HG03521 (cell line): Measurements from ENCODE around the gene METTL6.
"Not testable (repeated sequence)": the region's sequence is repeated elsewhere in the genome, so short reads cannot be mapped to it uniquely, and the experiment has no call there.

ENCODE experiments used
- ATAC-seq: cut with Tn5 transposase; IDR thresholded peaks from one replicate; pipeline ENCODE4 v1.9.1; 2021; ENCODE audit warnings: mild to moderate bottlenecking, moderate library complexity; ENCODE audit not compliant: unreplicated experiment

METTL6 gene, protein sequence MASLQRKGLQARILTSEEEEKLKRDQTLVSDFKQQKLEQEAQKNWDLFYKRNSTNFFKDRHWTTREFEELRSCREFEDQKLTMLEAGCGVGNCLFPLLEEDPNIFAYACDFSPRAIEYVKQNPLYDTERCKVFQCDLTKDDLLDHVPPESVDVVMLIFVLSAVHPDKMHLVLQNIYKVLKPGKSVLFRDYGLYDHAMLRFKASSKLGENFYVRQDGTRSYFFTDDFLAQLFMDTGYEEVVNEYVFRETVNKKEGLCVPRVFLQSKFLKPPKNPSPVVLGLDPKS

DNA sequence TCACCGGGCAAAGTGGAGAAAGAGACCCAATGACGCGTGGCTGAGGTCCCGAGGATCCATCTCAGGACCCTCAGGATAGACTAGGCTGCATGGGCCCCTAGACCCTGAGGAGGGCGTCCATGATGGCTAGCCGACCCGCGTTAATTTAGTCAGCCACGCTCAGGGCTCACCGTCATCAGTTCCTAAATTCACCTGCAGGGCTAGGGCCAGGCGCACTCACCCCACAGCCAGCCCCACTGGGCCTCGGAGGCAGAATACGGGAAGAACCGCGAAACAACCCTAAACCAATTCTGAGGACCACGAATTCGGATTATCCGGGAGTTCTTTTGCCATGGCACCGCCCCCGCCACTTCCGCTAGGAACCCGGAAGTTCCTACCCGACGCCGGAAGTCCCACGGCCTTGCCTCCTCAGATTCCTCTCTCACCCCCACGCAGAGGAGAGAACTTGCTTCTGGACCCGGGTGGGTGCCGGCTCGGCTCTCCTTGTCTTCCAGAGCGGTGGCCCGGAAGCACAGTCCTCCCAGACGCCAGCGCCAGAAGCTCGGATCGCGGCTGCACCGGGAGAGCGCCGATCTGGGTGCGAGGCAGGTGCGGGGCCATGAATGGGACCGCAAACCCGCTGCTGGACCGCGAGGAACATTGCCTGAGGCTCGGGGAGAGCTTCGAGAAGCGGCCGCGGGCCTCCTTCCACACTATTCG, at the start of gene METTL6, which contains the start of gene EAF1:
TSS of gene METTL6 (minus strand) at position 363 of the 699 bp plus-strand sequence. CDS start 1,033 bp downstream, outside the sequence.
TSS of gene EAF1 (plus strand) at position 417 of the 699 bp plus-strand sequence. CDS start at position 599, 182 bp downstream.
- ATAC-seq = peak; percentile 83

DNA sequence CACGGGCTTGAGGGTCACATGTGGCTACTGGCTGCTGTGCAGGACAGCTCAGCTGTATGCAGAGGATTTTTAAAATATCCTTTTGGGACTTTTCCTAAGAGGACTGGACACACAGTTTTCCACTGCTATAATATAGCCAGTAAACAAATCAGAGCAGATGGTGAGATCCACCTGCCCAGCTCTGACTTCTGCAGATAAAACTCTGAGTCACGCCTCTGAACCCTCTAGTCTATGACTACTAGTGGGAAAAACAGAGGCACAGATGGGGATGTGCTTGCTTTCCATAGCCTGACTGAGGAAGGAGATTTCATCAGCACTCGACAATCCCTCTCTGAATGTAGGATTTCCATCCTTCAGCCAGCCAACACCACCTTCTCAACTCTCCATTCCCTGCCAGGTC, 49.0 kb upstream of the METTL6 start:
- no peak for ATAC-seq

DNA sequence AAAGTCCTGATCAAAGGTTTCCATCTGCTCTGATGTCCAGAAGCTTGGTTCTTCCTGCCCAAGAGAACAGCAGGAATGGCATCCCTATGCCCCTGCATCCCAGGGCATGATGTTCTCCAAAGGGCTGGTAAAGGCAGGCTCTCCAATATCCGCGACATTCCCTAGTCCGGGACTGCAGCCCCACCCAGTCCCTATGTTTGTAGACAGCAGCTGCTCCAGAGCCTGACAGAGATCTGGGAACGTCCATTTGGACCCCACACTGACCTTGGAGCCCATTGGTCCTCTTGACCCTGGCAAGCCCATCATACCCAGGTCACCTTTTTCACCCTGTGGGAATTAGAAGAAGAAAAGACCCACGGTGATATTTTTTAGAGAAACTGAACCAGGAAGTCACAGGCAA, 47.8 kb upstream of the METTL6 start:
- ATAC-seq = no peak

DNA sequence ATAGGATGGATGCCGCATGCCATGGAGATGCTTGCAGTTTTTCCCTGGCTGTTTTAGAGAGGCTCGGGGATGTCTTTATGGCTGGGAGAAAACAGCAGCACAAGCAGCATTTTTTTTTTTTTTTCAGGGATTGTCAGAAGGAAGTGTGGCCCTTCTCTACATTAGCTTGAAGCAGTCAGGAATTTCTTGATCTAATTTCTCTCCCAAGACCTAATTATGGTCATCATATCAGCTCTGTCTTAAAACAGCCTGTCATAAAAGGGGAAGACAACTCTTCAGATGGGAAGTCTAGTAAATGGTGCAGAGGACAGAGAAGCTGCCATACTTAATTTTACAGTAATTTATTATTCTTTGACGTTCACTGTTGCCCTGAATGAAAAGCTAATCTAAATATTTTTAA, 44.5 kb upstream of the METTL6 start:
- no peak for ATAC-seq

DNA sequence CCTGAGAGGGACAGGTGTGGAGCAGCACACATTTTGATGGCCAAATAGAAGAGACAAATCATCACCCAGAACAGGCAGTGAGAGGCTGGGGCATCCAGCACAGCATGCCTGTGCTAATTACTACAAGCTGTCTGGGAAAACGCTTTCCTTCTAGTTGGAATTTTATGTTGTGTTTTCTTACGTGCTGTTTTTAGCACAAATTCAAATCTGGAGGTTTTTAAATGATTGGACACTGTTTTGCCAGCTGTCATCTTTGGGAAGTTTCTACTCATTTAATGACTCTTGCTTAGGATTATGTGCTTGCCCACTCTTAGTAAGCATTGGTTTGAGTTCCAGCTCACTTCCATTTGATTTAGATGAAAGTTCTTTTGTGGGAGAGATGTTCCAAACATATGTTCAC, 43.5 kb upstream of the METTL6 start:
- ATAC-seq = no peak

DNA sequence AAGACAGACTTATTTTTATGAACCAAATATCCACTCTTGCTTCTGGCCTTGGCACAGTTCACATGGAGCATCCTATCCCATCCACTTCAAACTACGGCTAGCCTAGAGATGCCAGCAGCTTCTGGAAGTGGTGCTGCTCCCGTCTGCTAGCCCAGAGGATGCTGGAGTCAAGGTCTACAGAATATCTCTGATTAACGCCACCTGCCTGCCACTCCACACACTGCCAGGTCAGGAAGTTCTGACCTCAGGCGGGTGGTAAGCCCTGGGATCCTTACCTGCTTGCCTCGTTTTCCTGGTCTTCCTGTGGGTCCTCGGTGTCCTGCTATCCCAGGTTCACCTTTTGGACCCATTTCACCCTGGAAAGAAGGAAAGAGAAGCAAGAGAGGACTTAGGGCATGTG, 42.9 kb upstream of the METTL6 start:
- ATAC-seq = no peak

DNA sequence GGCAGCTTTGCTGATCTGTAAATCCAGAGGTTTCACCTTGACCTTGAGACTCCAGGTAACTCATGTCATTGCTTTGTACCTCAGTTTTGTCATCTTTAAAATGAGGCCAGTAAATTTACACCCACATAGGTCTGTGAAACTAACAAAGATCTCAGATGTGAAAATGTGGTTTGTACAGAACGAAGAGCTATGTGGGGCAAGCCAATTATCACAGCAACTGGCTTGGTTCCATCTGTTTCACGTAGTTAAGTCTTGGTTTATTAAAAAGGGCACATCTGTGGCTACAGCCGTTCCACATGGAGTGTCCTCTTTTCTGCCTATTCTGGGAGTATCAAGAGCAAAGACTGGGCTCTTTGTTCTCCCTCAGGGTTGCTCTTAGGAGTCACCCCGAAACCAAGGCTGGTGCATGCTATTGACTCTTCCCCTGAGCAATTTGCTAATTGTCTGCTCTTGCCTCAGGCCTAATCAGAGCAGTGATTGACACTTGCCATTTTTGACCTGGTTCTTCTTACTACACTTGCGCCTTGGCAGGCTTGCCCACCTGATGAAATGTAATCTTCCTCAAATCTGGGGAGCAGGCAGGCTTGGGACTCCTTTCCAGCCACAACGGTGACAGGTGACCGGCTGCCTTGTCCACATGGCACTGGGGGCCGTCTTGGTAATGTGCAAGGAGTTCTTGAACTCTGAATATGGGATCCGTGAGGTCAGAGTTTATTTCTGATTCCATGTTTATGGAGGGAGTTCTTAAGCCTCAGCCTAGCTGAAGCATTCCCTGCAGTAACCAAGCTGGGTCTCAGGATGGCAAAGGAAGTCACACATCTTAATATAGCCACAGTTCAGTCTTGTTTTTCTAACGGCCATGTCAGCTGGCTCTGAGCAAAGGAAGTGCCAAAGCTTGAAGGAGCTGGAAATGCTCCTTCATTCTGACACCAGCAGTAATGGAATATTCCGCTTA, 40.2 kb upstream of the METTL6 start:
- no peak for ATAC-seq

DNA sequence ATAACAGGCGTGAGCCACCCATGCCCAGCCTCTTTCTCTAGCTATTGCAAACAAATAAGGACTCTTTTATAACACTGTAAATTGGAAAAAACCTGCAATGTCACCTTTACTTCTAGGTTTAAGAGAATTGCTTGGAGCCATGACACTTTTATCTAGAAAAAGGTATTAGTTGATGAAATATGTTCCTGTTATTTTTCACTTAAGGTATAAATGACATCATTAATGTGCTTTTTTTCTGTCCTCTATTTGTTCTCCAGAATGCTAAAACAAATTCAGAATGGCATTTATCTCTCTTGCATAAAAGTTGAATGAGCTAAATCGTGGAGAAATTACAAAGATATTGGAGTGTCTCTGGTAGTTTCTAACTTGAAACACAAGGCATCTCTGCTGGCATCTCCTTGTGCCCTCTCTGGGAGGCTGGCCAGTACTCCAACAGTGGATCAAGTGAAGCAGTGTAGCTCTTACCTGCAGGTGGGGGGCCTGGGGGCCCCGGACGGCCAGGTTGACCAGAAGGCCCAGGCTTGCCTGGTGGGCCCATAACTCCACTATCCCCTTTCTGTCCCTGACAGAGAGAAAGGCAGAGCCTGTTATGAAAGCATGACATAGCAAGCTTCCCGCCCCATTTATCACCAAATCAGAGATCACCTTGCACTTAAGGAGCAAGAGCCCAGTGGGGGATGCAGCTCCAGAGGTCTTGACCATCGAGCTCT, 38.7 kb upstream of the METTL6 start:
- no peak for ATAC-seq

DNA sequence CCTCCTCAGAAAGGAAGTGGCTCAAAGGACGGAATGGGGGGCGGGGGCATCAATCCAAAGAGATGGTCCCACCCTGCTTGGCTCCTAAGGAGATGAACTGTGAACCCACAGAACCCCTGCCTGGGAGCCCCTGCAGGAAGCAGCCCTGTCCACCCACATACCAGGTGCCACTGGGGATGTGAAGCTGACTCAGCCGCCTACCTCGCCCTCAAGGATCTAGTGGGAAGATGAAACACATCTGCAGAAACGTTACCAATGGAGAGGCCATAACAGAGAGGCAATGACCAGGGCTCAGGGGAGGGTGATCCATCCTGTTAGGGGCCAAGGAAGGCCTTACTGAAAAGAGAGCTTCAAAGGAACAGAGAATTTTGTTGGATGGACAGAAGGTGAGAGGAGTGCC, 35.1 kb upstream of the METTL6 start:
- ATAC-seq = no peak

DNA sequence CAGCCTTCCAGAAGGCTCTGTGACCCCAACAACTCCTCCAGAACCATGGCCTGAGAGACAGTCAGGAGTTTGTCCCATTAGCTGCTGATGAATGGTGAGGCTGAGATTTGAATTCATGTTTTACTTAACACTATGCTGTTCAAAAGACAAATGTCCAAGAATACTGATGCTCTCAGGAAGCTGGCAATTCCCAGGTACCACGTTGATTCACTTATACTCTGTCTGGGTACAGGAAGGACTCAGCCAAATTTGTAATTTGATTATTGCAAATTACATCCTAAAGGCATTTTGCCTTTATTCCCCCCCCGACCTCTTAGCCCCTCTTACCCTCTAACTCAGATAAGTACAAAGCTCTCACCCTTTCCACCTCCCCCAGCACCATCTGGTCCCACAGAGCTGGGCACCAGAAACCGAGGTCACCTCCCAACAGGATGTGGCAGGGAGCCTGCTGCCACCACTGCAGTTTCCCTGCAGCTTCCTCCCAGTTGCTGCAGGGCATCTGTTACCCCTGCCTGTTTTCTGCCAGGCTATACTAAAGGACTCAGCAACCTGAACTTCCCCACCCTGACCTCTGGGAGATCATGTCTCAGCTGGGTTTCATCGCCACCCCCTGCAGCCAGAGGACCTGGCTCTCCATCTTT, 33.7 kb upstream of the METTL6 start:
- no peak for ATAC-seq

DNA sequence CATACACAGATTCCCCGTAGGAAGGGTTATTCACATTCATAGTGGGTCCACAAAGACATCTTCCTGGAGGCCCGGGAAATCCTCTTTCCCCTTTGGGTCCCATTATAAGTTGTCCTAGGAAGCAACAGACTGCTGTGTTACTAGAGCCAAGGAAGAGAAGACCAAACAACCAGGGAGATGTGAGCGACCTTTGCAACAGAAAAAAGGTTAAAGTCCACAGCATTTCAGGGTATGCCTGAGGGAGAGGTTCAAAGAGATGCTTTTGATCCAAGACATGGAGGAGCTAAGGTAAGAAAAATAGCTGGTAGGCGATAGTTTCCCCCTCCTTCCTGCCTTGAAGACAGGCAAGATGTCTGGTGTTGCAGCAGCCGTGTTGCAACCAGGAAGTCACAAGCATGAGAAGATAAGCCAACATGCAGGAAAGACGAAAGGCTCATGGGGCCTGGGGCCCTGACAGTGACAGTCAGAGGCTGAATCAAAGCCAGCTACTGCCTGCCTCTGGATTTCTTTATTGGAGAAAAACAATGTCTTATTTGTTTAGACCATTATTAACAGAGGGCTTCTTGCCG, 31.0 kb upstream of the METTL6 start:
- ATAC-seq = no peak

DNA sequence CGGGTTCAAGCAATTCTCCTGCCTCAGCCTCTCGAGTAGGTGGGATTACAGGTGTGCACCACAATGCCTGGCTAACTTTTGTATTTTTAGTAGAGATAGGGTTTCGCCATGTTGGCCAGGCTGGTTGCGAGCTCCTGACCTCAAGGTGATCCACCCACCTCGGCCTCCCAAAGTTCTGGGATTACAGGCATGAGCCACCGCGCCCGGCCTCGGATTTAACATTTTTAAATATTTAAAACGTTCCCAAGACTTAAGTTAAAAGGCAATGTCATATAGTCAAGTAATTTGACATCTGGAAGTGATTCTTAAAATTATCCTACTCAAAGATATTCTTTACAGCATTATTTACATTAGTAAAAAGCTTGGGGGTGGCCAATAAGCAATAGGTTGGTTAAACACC, 29.6 kb upstream of the METTL6 start:
- not testable (repeated sequence) for ATAC-seq

DNA sequence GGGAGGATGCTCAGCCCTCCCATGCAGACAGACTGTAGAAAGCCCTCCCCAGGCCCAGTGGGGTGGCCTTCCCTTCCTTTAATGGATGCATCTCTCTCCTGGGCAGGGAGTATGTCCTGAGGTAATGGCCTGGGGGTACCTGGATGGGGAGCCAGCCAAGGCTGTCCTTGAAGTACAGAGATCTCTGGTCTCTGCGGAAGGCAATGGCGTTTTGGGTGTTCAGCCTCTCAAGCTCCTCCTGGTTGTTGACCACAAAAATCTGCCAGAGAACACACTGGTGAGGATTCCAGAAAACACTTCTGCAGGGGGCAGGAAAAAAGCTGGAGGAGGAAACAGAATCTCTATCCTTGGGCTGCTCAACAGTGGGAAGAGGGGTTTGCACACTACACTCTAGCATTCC, 29.0 kb upstream of the METTL6 start:
- no peak for ATAC-seq

DNA sequence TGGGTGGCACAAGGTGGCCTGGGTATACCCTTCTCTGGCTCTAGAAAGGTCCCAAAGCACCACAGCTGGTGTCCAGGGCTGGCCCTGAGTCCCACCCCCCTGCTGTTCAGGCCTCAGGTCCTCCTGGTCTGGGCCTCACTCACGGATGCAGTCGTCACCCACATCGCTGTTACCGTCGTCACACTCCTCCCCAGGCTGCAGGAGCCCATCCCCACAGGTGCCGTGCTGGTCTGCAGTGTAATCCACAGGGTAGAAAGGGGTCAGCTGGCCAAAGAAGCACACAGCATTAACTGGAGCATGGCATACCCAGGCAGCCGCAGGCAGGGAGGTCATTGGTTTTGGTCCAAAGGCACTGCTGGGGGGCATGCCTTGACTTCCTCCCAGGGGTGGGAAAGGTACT, 28.4 kb upstream of the METTL6 start:
- no peak for ATAC-seq

DNA sequence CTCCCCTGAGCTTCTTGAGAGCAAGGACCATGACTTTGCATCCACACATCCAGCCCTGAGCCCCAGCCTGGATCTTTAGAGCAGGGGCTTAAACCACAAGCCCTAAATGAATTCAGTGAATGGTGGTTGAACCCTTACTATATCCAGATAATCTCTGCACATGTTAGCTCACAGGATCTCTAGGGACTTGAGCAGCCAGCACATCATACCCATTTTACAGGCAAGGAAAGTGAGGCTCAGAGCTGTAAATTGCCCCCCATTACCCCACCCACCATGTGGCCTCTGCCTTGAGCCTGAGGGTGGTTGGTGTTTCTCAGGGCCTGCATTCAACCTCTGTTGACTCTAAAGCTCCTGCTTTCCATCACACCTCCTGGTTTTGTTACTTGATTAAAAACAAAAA, 27.6 kb upstream of the METTL6 start:
- ATAC-seq = no peak

DNA sequence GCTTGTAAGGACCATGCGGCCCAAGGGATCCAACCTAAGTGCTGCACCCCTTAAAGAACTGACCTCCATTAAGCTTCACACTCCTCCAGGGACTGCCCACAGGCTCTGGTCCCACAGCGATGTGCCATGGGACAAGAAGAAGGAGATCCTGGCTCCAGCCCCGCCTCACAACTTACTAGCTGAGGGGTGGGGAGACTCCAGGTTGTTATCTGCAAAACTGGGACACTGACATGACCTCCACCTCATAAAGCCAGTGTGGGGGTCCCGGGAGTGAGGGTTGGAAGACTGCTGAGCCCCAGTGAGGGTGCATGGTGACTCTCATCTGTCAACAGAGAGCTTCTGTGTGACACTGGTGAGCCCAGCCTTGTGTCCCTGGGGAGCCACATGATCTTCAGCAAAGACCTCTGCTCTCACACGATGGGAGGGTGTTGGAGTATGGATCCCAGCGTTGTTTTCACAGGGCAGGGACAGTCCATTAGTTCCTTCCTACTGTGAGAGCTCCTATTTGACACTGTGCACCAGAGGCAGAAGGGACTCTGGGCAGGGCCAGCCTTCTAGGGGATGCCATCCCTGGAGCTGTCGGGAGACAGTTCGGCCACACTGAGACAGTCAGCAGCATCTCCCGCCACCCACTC, 26.8 kb upstream of the METTL6 start:
- ATAC-seq = no peak

DNA sequence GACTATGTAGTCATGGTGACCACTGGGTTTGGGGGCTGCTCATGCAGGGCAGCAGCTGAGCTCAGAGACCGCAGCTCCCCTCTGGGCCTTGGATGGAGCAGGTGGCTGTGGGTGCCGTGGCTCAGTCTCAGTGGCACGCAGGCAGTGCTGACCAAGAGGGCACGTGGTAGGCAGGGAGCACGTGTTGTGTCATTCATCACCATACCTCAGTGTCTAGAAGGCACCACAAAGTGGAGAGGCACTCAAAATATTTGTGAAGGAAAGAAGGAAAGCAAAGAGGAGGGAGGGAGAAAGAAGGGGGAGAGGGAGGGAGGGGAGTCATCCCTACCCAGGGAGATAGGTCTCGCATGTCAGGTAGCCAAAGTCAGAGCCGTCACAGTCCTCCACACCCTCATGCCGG, 26.2 kb upstream of the METTL6 start:
- no peak for ATAC-seq

DNA sequence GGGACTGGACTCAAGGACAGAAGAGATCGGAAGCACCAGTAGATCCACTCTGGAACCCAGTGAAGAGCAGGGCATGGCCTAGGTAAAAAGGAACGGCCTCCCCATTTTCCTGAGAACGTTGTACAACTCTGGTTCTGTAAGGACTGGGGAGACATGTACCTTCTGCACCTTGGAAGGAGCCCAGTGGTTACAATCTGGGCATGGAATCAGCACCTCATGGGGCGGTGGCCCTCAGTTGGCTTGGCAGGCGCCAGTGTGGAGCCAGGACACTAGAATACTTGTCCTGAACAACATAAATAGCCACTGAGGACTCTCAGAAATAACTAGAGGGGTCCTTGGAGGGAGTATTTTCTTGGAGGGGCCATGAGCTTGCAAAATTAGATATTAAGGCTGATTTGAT, 25.6 kb upstream of the METTL6 start:
- no peak for ATAC-seq

DNA sequence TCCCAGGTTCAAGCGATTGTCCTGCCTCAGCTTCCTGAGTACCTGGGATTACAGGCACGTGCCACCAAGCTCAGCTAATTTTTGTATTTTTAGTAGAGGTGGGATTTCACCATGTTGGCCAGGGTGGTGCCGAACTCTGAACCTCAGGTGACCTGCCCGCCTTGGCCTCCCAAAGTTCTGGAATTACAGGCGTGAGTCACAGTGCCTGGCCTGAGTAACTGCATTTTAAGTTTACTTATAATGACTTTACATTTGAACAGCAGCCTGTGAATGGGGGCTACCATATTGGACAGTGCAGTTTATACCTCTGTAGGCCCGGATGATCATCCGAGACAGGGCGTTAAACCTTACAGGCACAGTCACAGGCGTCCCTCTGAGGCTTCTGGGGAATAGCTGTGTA, 24.8 kb upstream of the METTL6 start:
- no peak for ATAC-seq
